AG04450 (cell line): ENCODE data around the gene HM13. TPM values are rescaled to one million over a fixed set of nuclear protein-coding genes. Genes with fewer than 3 reads are reported as not detected.

Experiments used
- CTCF ChIA-PET: fragments of 300-600, 350-600 bp; formaldehyde crosslinking; extraction: SDS; loops from one replicate; lab custom pipeline; 2022; ENCODE audit warnings: antibody characterized with exemption, inconsistent platforms; lab: Charles Lee
- POLR2A ChIA-PET: fragments of 350-600 bp; formaldehyde crosslinking; extraction: SDS; loops from one replicate; lab custom pipeline; 2021; ENCODE audit warnings: antibody characterized with exemption, inconsistent platforms; lab: Yijun Ruan, JAX
- DNase-seq: peaks from one replicate; pipeline ENCODE4 v3.0.0-alpha.2; 2011; ENCODE audit warnings: low read depth, low spot score
- H3K27ac ChIP-seq: one replicate; pipeline ENCODE4 v1.5.1; 2012; ENCODE audit warnings: low read depth, low read length, control low read depth
- H3K27me3 ChIP-seq: one replicate; pipeline ENCODE4 v1.6.0; 2012; ENCODE audit warnings: low read length; ENCODE audit not compliant: control insufficient read depth, insufficient read depth
- H3K4me3 ChIP-seq: 2 replicates; pipeline ENCODE4 v1.5.1; 2011; ENCODE audit warnings: mild to moderate bottlenecking, low read depth, low read length, control low read depth
- H3K9me3 ChIP-seq: 2 replicates; pipeline ENCODE4 v1.5.1; 2012; ENCODE audit warnings: low read length; ENCODE audit not compliant: control insufficient read depth, insufficient read depth
- polyA plus RNA-seq: library from polyadenylated mRNA; depleted of rRNA; stranded (reverse); fragments of >200 nt; gene quantifications from 2 replicates; pipeline ENCODE4 v1.2.3, GENCODE V29; 2011; rRNA removed
- small RNA-seq: library from RNA; depleted of rRNA; stranded (forward); fragments of <200 nt; gene quantifications from one replicate; pipeline ENCODE3, GENCODE V24; 2012; ENCODE audit warnings: low read depth; ENCODE audit not compliant: insufficient read length
- TF ChIP-seq, protein P1 (sequence below): IDR thresholded peaks from 2 replicates; pipeline ENCODE4 v1.5.1; 2011; ENCODE audit warnings: low read depth, low read length, control low read depth, inconsistent platforms

The HM13 gene
- polyA plus RNA-seq, 1 experiment = 167 TPM

DNA sequence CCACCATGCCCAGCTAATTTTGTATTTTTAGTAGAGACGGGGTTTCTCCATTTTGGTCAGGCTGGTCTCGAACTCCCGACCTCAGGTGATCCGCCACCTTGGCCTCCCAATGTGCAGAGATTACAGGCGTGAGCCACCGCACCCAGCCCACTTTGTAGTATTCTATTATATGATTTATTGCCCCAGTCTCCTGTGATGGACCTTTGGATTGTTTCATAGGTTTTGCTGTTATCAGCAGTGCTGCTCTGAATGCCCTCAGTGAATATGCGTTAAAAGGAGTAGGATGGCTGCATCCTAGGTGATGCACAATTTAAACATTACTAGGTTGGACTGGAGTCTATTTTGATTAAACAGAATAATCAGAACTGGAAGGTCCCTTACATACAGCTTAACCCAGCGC is 101.2 kb downstream of the HM13 start:
- TF ChIP-seq, protein P1, sequence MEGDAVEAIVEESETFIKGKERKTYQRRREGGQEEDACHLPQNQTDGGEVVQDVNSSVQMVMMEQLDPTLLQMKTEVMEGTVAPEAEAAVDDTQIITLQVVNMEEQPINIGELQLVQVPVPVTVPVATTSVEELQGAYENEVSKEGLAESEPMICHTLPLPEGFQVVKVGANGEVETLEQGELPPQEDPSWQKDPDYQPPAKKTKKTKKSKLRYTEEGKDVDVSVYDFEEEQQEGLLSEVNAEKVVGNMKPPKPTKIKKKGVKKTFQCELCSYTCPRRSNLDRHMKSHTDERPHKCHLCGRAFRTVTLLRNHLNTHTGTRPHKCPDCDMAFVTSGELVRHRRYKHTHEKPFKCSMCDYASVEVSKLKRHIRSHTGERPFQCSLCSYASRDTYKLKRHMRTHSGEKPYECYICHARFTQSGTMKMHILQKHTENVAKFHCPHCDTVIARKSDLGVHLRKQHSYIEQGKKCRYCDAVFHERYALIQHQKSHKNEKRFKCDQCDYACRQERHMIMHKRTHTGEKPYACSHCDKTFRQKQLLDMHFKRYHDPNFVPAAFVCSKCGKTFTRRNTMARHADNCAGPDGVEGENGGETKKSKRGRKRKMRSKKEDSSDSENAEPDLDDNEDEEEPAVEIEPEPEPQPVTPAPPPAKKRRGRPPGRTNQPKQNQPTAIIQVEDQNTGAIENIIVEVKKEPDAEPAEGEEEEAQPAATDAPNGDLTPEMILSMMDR = no peak
- ChIA-PET CTCF (interaction anchor here (0.6 to 17.7 kb wide), 3 partner anchors 18 to 108 kb away, joined by 3 to 1107 read pairs (median 3); no protein-coding TSS in a partner anchor), POLR2A (interaction anchor here (0.6 kb wide), 1 partner anchor 18 kb away, joined by 3 read pairs; no protein-coding TSS in a partner anchor)
- DNase-seq = no peak
- no peak overlapping the region for H3K27ac ChIP-seq
- H3K4me3 ChIP-seq = no peak overlapping the region
- peaks cover 3% of the 10 kb centered on the region for H3K27me3 ChIP-seq
- H3K9me3 ChIP-seq = no peaks in the 10 kb centered on the region

GRCh38 chr20:31617432-31618104 is 103.3 kb downstream of the HM13 start:
- Histone ChIP-seq H3K4me3 (no peak overlapping the region), H3K27me3 (peaks cover 3% of the 10 kb centered on the region), H3K27ac (no peak overlapping the region), H3K9me3 (no peaks in the 10 kb centered on the region)
- ChIA-PET POLR2A (no interaction called here), CTCF (interaction anchor here (0.6 to 17.7 kb wide), 4 partner anchors 44 to 809 kb away, joined by 4 to 1107 read pairs (median 8); no protein-coding TSS in a partner anchor)
- TF ChIP-seq, protein P1 = no peak
- DNase-seq = no peak

Small RNA genes lying within 50 kb of the gene (small RNA-seq; reads per million reads assigned to genes)
- gene MIR3193 = not detected

Other genes starting within 250 kb of the HM13 start
- gene DEFB116, start 205.9 kb upstream of the HM13 start, polyA plus RNA-seq = not detected in 2 replicates
- not detected in 2 replicates for gene DEFB118, start 145.8 kb upstream of the HM13 start, polyA plus RNA-seq
- gene DEFB119, start 123.9 kb upstream of the HM13 start, polyA plus RNA-seq = not detected in 2 replicates
- not detected in 2 replicates for gene DEFB121, start 108.2 kb upstream of the HM13 start, polyA plus RNA-seq
- gene DEFB123, start 73.8 kb upstream of the HM13 start, polyA plus RNA-seq = not detected in 2 replicates
- not detected in 2 replicates for gene DEFB124, start 39.3 kb upstream of the HM13 start, polyA plus RNA-seq
- not detected in 2 replicates for gene REM1, start 39.2 kb upstream of the HM13 start, polyA plus RNA-seq
- 7.8 and 11.1 TPM in 2 replicates for gene ID1, start 90.8 kb downstream of the HM13 start, polyA plus RNA-seq
- gene COX4I2, start 123.5 kb downstream of the HM13 start, polyA plus RNA-seq = not detected in 2 replicates
- gene BCL2L1, start 208.4 kb downstream of the HM13 start, polyA plus RNA-seq = 57.5 and 58.6 TPM in 2 replicates
- gene TPX2, start 224.8 kb downstream of the HM13 start, polyA plus RNA-seq = 19.8 and 24.4 TPM in 2 replicates